ENCODE results near the gene LAMTOR2.
"Not testable (repeated sequence)": the region's sequence is repeated elsewhere in the genome, so short reads cannot be mapped to it uniquely, and the experiment has no call there.

Gene LAMTOR2

DNA sequence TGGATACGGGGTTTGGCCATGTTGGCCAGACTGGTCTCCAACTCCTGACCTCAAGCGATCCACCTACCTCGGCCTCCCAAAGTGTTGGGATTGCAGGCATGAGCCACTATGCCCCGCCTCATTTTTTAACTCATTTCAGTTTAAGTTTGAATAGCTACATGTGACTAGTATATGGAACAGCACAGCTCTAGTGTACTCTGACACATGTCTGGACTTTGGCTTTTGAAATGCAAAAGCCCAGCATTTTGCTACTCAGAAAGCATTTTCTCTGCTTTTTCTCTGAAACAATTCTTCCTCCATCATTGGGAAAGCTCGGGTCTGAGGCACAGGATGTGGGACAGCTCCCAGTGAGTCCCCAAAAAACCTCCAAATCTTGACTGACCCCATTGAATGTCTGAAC is 29.8 kb upstream of the LAMTOR2 start:
- TF ChIP-seq POLR2AphosphoS5 (IDR thresholded peaks at IDR 0.05; ENCODE audit: low read depth, low read length): no peak
- no peak for TF ChIP-seq TAF1 (IDR thresholded peaks at IDR 0.05; ENCODE audit: borderline replicate concordance, low read depth, low read length)
- TF ChIP-seq POLR2A (IDR thresholded peaks at IDR 0.05; ENCODE audit: low read depth, low read length): no peak
- no peak for FAIRE-seq
- DNase-seq (ENCODE audit: insufficient read length): no peak

DNA sequence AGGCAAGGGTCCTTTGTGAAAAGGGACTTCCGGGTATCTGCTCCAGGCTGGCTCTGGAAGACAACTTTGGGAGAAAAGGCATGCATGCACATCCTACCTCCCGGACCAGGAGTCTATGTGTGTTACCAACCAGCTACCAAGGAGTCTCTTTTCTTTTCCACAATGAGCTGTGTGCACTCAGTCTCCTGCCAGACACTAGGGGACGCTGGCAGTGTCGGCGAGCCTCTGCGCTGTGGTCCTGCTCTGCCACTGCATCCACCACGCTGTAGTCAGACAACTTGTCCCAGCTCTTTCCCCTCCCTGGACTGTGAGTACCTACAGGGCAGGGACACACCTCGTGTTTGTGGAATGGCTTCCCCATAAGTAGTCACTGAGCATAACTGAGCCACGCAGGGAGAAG is 28.7 kb upstream of the LAMTOR2 start:
- DNase-seq (ENCODE audit: insufficient read length) (peak; percentile 46), FAIRE-seq (no peak)
- TF ChIP-seq POLR2A (IDR thresholded peaks at IDR 0.05; ENCODE audit: low read depth, low read length) (no peak), POLR2AphosphoS5 (IDR thresholded peaks at IDR 0.05; ENCODE audit: low read depth, low read length) (no peak), TAF1 (IDR thresholded peaks at IDR 0.05; ENCODE audit: borderline replicate concordance, low read depth, low read length) (no peak)

DNA sequence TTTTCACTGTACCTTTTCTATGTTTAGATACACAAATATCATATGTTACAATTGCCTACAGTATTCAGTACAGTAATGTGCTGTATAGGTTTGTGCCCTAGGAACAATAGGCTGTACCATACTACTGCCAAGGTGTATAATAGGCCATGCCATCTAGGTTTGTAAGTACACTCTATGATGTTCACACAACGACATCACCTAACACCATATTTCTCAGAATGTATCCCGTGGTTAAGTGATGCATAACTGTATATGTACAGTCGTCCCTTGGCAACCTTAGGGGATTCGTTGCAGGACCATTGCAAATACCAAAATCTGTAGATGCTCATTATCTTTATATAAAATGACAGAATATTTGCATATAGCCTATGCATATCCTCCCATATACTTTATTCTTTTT is 28.0 kb upstream of the LAMTOR2 start:
- TF ChIP-seq POLR2A (IDR thresholded peaks at IDR 0.05; ENCODE audit: low read depth, low read length): no peak
- TF ChIP-seq TAF1 (IDR thresholded peaks at IDR 0.05; ENCODE audit: borderline replicate concordance, low read depth, low read length): no peak
- DNase-seq (ENCODE audit: insufficient read length) (no peak), FAIRE-seq (no peak)

DNA sequence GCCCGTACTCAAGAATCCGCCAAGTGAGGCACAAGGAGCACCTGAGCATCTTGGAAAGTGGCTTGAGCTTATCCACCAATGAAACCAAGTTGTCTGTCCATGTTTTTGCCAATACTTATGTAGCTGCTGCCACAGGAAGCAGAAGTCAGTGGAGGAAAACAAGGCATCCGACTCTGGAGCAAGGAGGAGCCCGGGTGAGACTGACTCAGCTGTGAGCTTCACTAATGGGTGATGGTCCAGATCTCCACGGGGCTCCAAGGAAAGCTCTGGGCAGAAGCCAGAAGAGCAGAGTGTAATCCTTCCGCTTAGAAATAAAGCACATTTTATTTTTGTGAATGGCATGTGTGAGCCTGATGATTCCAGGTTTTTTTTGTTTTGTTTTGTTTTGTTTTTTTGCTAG is 21.6 kb upstream of the LAMTOR2 start:
- TF ChIP-seq POLR2AphosphoS5 (IDR thresholded peaks at IDR 0.05; ENCODE audit: low read depth, low read length): no peak
- TF ChIP-seq POLR2A (IDR thresholded peaks at IDR 0.05; ENCODE audit: low read depth, low read length): no peak
- TF ChIP-seq TAF1 (IDR thresholded peaks at IDR 0.05; ENCODE audit: borderline replicate concordance, low read depth, low read length): no peak
- no peak for DNase-seq (ENCODE audit: insufficient read length)
- FAIRE-seq: no peak

DNA sequence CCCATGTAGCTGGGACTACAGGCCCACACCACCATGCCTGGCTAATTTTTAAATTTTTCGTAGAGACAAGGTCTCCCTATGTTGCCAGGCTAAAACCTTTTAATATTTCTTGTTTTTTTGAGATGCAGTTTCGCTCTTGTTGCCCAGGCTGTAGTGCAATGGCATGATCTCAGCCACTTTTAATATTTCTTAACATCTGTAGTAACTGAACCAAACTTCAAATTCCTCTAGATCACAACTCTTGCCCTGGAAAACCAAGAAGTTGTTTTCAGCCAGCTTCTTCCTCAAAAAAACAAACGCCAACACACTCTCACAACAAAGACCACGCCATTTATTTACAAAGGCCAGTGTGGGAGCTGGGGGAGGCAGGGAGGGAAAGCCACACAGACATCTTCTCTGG is 19.6 kb upstream of the LAMTOR2 start:
- DNase-seq (ENCODE audit: insufficient read length): not testable (repeated sequence)

DNA sequence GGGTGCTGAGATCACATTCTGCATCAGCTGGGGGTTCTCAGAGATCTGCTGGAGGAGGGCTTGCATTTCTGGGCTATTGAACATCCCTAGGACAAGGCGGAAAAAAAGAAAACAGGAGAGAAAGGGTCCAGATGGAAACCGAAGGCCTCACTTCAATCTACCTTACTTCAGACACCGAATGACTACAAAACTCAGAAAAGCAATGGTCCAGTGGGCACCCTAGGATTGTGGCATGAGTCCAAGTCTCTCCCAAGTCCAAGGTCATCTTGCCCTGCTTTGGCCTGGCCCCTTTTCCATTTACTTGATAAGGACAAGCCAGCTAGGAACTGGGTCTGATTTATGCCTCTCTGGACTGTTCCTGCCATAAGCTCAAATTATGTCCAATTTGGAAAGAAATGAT is 11.8 kb upstream of the LAMTOR2 start:
- DNase-seq (ENCODE audit: insufficient read length) (no peak), FAIRE-seq (no peak)
- TF ChIP-seq TAF1 (IDR thresholded peaks at IDR 0.05; ENCODE audit: borderline replicate concordance, low read depth, low read length): no peak
- TF ChIP-seq POLR2AphosphoS5 (IDR thresholded peaks at IDR 0.05; ENCODE audit: low read depth, low read length): no peak
- TF ChIP-seq POLR2A (IDR thresholded peaks at IDR 0.05; ENCODE audit: low read depth, low read length): no peak

More for the DNA sequence above, 19.6 kb upstream of the LAMTOR2 start:
- not testable (repeated sequence) for FAIRE-seq

DNA sequence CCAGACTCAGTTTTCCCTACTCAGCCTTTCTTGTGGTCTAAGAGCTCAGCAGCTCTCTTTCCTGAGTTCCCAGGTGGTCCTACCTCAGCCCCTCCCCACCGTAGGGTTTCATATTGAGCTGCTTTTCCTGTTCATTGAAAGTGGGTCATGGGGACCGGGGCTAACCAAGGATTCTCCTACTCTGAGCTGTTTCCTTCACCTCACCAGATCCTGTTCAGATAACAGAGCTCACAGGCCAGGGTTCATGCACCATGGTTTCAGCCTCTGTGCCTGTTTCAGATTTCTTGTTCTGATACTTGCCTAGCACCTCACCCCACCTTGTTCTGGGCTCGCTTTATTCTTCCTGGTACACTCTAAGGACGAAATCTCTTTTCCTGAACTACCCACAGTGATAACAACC is 9.5 kb upstream of the LAMTOR2 start:
- DNase-seq (ENCODE audit: insufficient read length) (no peak), FAIRE-seq (no peak)
- TF ChIP-seq POLR2A (IDR thresholded peaks at IDR 0.05; ENCODE audit: low read depth, low read length): no peak
- no peak for TF ChIP-seq POLR2AphosphoS5 (IDR thresholded peaks at IDR 0.05; ENCODE audit: low read depth, low read length)
- TF ChIP-seq TAF1 (IDR thresholded peaks at IDR 0.05; ENCODE audit: borderline replicate concordance, low read depth, low read length): no peak

DNA sequence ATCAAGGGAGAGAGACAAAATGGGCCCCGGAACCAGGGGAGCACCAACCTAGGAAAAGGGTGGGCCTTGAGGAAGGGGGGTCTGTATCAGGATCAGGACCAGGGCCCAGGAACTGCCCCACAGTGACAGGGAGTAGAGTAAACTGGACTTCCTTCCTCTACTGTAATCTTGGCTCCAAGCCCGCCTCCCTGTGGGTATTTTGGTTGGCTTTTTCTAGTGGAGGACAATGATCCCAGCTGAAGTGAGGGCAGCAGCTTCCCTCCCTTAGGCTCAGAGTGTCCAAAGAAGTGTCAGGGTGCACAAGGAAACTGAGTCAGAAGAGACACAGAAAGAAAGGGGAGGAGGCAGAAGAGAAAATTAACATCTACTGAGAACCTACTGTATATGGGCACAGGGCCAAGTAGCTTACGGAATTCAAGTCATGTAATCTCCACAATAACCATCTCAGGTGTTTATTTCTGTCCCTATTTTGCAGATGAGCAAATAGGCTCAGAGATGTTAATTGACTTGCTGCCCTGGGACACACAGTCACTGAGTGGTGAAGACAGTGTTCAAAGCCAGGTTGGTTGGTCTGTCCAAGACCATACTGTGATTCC is 5.8 kb upstream of the LAMTOR2 start:
- DNase-seq (ENCODE audit: insufficient read length): no peak
- TF ChIP-seq TAF1 (IDR thresholded peaks at IDR 0.05; ENCODE audit: borderline replicate concordance, low read depth, low read length) (no peak), POLR2AphosphoS5 (IDR thresholded peaks at IDR 0.05; ENCODE audit: low read depth, low read length) (no peak), POLR2A (IDR thresholded peaks at IDR 0.05; ENCODE audit: low read depth, low read length) (no peak)
- no peak for FAIRE-seq

DNA sequence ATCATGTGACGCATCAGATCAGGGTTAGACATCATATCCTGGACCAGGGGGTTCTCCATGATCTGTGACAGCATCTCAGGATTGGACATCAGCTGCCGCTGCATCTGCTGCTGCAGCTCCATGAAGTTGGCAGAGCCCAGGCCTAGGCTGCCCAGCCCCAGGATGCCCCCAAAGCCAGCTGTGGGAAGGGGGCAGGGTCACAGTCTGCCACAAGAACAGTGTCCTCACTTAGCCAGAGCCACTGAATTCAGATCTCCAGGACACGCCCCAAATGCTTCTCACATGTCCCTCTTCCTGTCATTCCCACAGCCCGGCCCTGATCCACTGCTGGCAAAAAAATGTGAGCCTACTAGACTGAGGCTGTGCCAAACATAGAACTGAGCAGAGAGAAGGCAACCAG is 4.2 kb upstream of the LAMTOR2 start:
- DNase-seq (ENCODE audit: insufficient read length) (no peak), FAIRE-seq (no peak)
- TF ChIP-seq POLR2A (IDR thresholded peaks at IDR 0.05; ENCODE audit: low read depth, low read length) (no peak), TAF1 (IDR thresholded peaks at IDR 0.05; ENCODE audit: borderline replicate concordance, low read depth, low read length) (no peak), POLR2AphosphoS5 (IDR thresholded peaks at IDR 0.05; ENCODE audit: low read depth, low read length) (no peak)

DNA sequence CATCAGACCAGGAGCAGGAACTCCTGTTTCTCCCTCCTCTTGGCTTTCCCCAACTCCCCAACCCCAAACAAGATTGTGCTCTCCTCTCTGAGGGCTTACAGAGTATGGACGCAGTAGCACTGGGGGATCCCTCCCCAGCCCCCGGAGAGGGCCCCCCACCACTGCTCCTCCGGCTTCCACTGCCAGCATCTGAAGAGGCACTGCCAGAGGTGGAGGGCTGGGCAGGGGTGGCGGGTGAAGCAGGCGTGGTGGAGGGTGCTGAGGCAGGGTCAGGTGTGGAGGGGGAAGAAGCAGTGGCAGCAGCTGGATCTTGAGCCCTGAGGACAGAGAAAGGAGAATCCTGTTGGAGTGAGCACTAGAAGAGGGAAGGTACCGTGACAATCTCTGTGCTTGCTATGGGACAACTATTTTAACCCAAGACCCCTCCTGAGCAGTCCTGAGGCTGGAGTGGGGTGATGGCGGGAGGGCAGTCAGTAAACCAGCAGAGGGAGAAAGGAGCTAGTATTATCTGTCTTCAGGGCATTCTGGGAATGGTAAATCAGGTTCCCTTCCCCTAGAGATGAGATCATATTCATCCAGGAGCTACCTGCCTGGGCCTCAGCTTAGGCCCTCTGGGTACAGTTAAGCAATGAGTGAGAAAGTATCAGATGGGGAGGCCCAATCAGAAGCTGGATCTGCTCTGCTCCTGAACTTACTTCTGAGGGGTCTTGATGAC is 3.4 kb upstream of the LAMTOR2 start:
- DNase-seq (ENCODE audit: insufficient read length) (no peak), FAIRE-seq (no peak)
- TF ChIP-seq POLR2A (IDR thresholded peaks at IDR 0.05; ENCODE audit: low read depth, low read length): no peak
- TF ChIP-seq TAF1 (IDR thresholded peaks at IDR 0.05; ENCODE audit: borderline replicate concordance, low read depth, low read length): no peak
- no peak for TF ChIP-seq POLR2AphosphoS5 (IDR thresholded peaks at IDR 0.05; ENCODE audit: low read depth, low read length)

DNA sequence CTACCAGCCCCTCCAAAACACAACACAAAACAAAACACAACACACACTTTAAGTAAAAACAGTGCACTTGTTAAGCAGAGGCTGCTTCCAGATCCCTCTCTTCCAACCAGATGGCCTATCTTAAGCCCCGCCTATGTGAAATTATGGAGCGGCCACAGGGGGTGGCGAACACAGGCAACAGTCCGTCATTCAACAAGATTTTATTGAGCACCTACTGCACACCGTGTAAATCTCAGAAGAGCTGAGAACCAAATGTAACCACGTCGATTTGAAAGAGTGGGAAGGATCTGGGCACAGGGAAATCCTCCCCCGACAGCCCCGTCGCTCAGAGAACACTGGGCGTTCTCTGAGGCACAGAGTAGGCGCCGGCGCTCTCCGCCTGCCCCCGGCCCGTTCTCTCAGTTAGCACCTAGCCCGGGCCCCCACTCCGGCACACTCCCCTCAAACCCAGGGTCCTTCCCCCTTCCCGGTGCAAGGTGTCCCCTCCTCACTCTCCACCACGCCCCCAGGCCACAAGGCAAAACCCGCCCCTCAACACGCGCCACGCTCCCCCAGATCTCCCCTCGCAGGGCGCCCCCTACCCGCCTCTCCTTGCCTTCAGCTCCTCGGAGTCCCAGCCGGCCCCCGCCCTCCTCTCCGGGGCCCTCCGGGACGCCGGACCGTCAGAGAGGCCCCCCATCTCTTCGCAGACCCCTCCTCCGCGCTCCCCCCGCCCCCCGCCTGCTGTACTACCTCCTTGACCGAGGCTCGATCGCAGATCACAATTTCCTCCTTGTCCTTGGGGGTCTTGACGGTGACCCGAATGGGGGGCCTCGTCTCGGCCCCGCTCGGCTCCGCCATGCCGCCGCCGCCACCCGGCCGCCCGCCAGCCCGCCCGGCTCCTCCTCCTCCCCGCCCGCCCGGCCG is 1.5 kb upstream of the LAMTOR2 start:
- FAIRE-seq (no peak), DNase-seq (ENCODE audit: insufficient read length) (peak; percentile 71)
- peak; percentile 8; the same call in 1 of the 2 replicates for TF ChIP-seq POLR2A (IDR thresholded peaks at IDR 0.05; ENCODE audit: low read depth, low read length)
- TF ChIP-seq TAF1 (IDR thresholded peaks at IDR 0.05; ENCODE audit: borderline replicate concordance, low read depth, low read length): no peak

Data from GM12892 (cell line).